ENCODE data around the gene NCKAP1. TPM values are rescaled to one million over a fixed set of nuclear protein-coding genes. Genes with fewer than 3 reads are reported as not detected.

NCKAP1 gene
- total and polyA plus RNA-seq, 2 donors from 2014 or later: 45.4 to 140 TPM

DNA sequence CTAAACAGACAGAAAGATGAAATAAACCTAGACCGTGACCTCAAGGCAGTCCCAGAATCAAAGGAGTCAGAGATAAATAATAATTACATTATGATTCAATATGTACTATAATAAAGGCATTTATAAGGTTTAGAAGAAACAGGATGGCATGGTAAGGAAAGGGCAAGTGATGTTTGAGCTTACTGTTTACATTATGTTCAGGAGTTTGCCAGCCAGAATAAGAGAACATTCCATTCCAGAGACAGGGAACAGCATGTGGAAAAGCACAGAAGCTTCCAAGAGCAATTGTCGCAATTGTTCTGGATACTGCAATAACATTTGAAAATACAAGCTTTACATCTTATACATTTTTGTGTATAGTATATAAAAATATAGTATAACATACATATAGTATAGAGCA lies 121.8 kb downstream of the NCKAP1 start:
- peaks cover 0 to 11% (median 2%) of the 10 kb centered on the region in 3 donors for H3K36me3 ChIP-seq (ENCODE audit: control insufficient read depth in 2 of 3, insufficient read depth in 3 of 3, low read length in 3 of 3)
- H3K9me3 ChIP-seq (ENCODE audit: control insufficient read depth in 2 of 3, insufficient read depth in 1 of 3, low read length in 3 of 3): no peaks in the 10 kb centered on the region
- DNase-seq (no peak), FAIRE-seq (no peak)
- no peak overlapping the region for H3K9ac ChIP-seq (ENCODE audit: low read length in 3 of 3)
- intact Hi-C loops (cut with DNase I): no loop called here
- H3K4me3 ChIP-seq (ENCODE audit: low read length in 3 of 3): no peak overlapping the region
- no peaks in the 10 kb centered on the region for H3K27me3 ChIP-seq (ENCODE audit: control insufficient read depth, insufficient read depth, low read length)
- peaks cover 0 to 8% (median 0%) of the 10 kb centered on the region in 3 donors for H3K4me1 ChIP-seq (ENCODE audit: control insufficient read depth in 2 of 3, insufficient read depth in 2 of 3, low read depth in 1 of 3, low read length in 3 of 3)
- H3K27ac ChIP-seq (ENCODE audit: low read depth in 2 of 2, low read length in 2 of 2): no peak overlapping the region
- TF ChIP-seq, protein P1, sequence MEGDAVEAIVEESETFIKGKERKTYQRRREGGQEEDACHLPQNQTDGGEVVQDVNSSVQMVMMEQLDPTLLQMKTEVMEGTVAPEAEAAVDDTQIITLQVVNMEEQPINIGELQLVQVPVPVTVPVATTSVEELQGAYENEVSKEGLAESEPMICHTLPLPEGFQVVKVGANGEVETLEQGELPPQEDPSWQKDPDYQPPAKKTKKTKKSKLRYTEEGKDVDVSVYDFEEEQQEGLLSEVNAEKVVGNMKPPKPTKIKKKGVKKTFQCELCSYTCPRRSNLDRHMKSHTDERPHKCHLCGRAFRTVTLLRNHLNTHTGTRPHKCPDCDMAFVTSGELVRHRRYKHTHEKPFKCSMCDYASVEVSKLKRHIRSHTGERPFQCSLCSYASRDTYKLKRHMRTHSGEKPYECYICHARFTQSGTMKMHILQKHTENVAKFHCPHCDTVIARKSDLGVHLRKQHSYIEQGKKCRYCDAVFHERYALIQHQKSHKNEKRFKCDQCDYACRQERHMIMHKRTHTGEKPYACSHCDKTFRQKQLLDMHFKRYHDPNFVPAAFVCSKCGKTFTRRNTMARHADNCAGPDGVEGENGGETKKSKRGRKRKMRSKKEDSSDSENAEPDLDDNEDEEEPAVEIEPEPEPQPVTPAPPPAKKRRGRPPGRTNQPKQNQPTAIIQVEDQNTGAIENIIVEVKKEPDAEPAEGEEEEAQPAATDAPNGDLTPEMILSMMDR (IDR thresholded peaks at IDR 0.05; ENCODE audit: borderline replicate concordance, extremely low read depth, insufficient read depth): no peak

DNA sequence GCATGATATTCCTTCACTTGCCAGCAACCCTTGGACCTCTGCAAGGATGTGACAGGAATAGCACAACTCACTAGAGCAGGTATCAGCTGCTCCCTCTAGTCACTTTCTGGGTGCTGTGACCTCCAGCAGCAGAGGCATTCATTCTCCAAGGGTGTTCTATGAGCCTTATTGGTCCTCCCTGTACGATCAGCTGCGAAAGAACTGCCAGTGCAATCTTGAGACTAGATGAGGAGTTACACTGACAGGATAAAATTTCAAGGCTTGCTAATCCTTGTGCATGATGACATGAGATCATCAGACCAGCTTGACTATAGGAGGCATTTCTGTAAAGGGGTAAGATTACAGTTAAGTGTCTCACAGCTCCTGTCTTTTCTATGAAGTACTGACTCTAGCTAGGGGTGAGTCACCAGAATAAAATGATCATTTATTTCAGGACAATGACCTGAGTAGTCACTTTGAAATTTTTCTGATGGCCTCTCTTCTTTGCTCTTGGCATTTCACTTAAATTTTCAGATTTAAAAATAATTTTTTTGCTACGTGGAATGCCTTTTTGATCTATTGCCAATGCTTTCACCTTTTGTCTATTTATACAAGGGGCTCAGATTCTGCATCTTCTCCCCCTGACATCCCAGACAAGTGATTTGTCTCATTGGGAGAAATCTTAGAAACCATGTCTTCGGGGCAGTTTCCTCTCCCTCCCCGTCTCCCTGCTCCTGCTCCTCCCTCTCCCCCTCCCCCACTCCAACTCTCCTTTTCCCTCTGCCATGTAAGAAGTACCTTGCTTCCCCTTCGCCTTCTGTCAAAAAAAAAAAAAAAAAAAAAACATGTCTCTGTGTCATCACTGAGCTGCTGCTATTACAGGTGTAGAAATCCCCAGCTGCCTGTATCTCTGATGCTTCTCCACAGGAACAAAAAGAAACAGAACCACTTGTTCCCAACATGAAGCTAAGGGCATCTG lies 122.6 kb downstream of the NCKAP1 start:
- no peak overlapping the region for H3K9ac ChIP-seq (ENCODE audit: low read length in 3 of 3)
- FAIRE-seq (no peak), DNase-seq (peak in 2 of 5 donors; percentile 24 to 29)
- H3K4me1 ChIP-seq (ENCODE audit: control insufficient read depth in 2 of 3, insufficient read depth in 2 of 3, low read depth in 1 of 3, low read length in 3 of 3): peaks cover 0 to 8% (median 2%) of the 10 kb centered on the region in 3 donors
- intact Hi-C loops (cut with DNase I): no loop called here
- H3K4me3 ChIP-seq (ENCODE audit: low read length in 3 of 3): no peak overlapping the region
- TF ChIP-seq, protein P1 (IDR thresholded peaks at IDR 0.05; ENCODE audit: borderline replicate concordance, extremely low read depth, insufficient read depth): no peak
- H3K36me3 ChIP-seq (ENCODE audit: control insufficient read depth in 2 of 3, insufficient read depth in 3 of 3, low read length in 3 of 3): peaks cover 0 to 11% (median 2%) of the 10 kb centered on the region in 3 donors
- H3K27me3 ChIP-seq (ENCODE audit: control insufficient read depth, insufficient read depth, low read length): no peaks in the 10 kb centered on the region
- H3K27ac ChIP-seq (ENCODE audit: low read depth in 2 of 2, low read length in 2 of 2): no peak overlapping the region
- no peaks in the 10 kb centered on the region for H3K9me3 ChIP-seq (ENCODE audit: control insufficient read depth in 2 of 3, insufficient read depth in 1 of 3, low read length in 3 of 3)

DNA sequence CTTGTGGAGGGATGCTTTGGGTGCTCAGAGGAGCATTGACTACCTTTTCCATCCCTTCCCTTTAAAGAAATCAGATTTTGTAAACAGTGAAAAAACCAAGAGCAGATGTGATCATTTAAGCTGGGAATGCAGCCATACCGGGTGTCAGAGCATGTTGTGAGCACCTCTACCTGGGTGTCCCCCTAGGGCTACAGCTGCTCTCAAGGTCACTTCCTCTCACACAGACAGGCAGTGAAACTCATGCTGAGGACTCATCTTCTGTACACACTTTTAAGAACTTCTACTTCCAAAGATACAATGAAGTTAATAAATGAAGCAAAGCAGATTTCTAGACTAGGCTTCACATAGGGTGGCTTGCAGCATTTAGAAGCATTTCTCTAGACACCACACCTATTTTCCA lies 123.4 kb downstream of the NCKAP1 start:
- Histone ChIP-seq H3K4me1 (ENCODE audit: control insufficient read depth in 2 of 3, insufficient read depth in 2 of 3, low read depth in 1 of 3, low read length in 3 of 3) (peaks cover 0 to 8% (median 2%) of the 10 kb centered on the region in 3 donors), H3K9ac (ENCODE audit: low read length in 3 of 3) (no peak overlapping the region), H3K4me3 (ENCODE audit: low read length in 3 of 3) (no peak overlapping the region), H3K27ac (ENCODE audit: low read depth in 2 of 2, low read length in 2 of 2) (no peak overlapping the region), H3K9me3 (ENCODE audit: control insufficient read depth in 2 of 3, insufficient read depth in 1 of 3, low read length in 3 of 3) (no peaks in the 10 kb centered on the region), H3K36me3 (ENCODE audit: control insufficient read depth in 2 of 3, insufficient read depth in 3 of 3, low read length in 3 of 3) (peaks cover 0 to 16% (median 2%) of the 10 kb centered on the region in 3 donors), H3K27me3 (ENCODE audit: control insufficient read depth, insufficient read depth, low read length) (no peaks in the 10 kb centered on the region)
- FAIRE-seq (no peak), DNase-seq (no peak)
- intact Hi-C loops (cut with DNase I): no loop called here
- TF ChIP-seq, protein P1 (IDR thresholded peaks at IDR 0.05; ENCODE audit: borderline replicate concordance, extremely low read depth, insufficient read depth): no peak
